ENCODE data around the gene ITIH1. TPM values are rescaled to one million over a fixed set of nuclear protein-coding genes. Genes with fewer than 3 reads are reported as not detected.

Gene ITIH1
- total RNA-seq, 1 experiment from 2014 or later, result not detected

DNA sequence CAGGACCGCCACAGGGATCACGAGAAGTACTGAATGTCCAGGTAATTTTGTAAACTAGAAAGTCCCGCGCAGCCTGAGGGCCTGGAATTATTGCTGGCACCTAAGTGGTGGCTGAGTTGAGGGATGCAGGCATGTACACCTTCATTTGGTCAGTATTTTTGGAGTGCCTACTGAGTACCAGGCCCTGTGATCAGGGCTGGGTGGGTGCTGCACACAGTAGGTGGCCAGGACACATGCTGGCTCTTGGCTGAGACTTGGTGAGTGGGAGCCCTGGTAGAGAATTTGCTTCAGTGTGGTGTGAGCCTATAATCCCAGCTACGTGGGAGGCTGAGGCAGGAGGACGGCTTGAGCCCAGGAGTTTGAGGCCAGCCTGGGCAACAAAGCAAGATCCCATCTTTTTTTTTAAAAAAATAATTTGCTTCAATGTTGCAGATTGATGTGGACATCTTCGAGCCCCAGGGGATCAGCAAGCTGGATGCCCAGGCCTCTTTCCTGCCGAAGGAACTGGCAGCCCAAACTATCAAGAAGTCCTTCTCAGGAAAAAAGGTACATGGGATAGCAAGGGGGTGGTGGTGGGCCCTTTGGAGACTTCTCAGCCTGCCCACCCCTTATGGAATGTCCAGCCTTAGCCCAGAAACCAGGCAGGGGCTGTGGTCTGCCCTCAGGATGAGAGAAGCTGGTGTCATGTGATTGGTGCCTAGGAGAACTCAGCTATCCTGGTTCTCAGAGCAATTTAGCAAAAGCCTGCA lies 2.6 kb downstream of the ITIH1 start:
- no CpG with 5 or more reads among the region's 8 CpGs for WGBS (ENCODE audit: extremely low coverage, insufficient read length, low lambda C conversion rate)
- Histone ChIP-seq H2BK15ac (ENCODE audit: low read depth, low read length) (no peak overlapping the region), H3K23ac (ENCODE audit: insufficient read length, low read depth, low read length) (no peak overlapping the region), H2AK5ac (ENCODE audit: insufficient read length, low read length) (no peak overlapping the region), H3K9ac (ENCODE audit: extremely low read depth, insufficient read length, low read length) (no peak overlapping the region), H3K14ac (ENCODE audit: insufficient read depth, low read length) (no peak overlapping the region), H4K91ac (ENCODE audit: insufficient read length, low read depth, low read length) (no peak overlapping the region), H3K18ac (ENCODE audit: insufficient read length, low read depth, low read length) (no peak overlapping the region), H3K56ac (ENCODE audit: insufficient read length, low read depth, low read length) (no peak overlapping the region), H3T11ph (ENCODE audit: low read length) (no peak overlapping the region), H4K8ac (replicated peaks; ENCODE audit: insufficient read length, low read depth, low read length) (no peak overlapping the region), H3K27ac (ENCODE audit: insufficient read length, low read depth, low read length) (no peak overlapping the region), H3K23me2 (ENCODE audit: insufficient read length, low read depth, low read length, poor library complexity, severe bottlenecking) (no peaks in the 10 kb centered on the region), H3K79me2 (ENCODE audit: insufficient read depth, low read length) (no peaks in the 10 kb centered on the region), H2BK12ac (ENCODE audit: insufficient read length, low read depth, low read length) (no peak overlapping the region), H2BK120ac (ENCODE audit: low read depth, low read length, poor library complexity, severe bottlenecking) (no peak overlapping the region), H3K4me2 (ENCODE audit: insufficient read depth, insufficient read length, low read length) (no peak overlapping the region), H4K20me1 (ENCODE audit: control insufficient read depth, insufficient read depth, insufficient read length) (no peaks in the 10 kb centered on the region), H3K79me1 (ENCODE audit: insufficient read depth, low read depth, low read length, poor library complexity, severe bottlenecking) (no peaks in the 10 kb centered on the region), H3K4ac (ENCODE audit: low read depth, low read length) (no peak overlapping the region), H2BK20ac (ENCODE audit: low read depth, low read length, poor library complexity, severe bottlenecking) (no peak overlapping the region), H2BK5ac (ENCODE audit: insufficient read length, low read length) (no peak overlapping the region), H3K9me3 (ENCODE audit: control insufficient read depth, low read depth, low read length) (no peaks in the 10 kb centered on the region), H4K5ac (ENCODE audit: insufficient read length, low read depth, low read length) (no peak overlapping the region), H2AFZ (ENCODE audit: low read length) (no peak overlapping the region), H3K27me3 (ENCODE audit: insufficient read depth, low read length) (no peaks in the 10 kb centered on the region), H3K4me1 (ENCODE audit: insufficient read depth, low read length) (peaks cover 3% of the 10 kb centered on the region)
- Mint-ChIP-seq H3K27ac (no peak overlapping the region), H3K4me1 (peaks cover 12 to 13% of the 10 kb centered on the region in 2 experiments), H3K9me3 (no peaks in the 10 kb centered on the region), H3K4me3 (no peak overlapping the region), H3K36me3 (ENCODE audit: insufficient read depth in 1 of 3, low read depth in 3 of 3) (no peaks in the 10 kb centered on the region; a peak in 1 of 7 replicates), H3K27me3 (ENCODE audit: low read depth) (peaks cover 13% of the 10 kb centered on the region)
- no peak for DNase-seq
- TF ChIP-seq, protein P1, sequence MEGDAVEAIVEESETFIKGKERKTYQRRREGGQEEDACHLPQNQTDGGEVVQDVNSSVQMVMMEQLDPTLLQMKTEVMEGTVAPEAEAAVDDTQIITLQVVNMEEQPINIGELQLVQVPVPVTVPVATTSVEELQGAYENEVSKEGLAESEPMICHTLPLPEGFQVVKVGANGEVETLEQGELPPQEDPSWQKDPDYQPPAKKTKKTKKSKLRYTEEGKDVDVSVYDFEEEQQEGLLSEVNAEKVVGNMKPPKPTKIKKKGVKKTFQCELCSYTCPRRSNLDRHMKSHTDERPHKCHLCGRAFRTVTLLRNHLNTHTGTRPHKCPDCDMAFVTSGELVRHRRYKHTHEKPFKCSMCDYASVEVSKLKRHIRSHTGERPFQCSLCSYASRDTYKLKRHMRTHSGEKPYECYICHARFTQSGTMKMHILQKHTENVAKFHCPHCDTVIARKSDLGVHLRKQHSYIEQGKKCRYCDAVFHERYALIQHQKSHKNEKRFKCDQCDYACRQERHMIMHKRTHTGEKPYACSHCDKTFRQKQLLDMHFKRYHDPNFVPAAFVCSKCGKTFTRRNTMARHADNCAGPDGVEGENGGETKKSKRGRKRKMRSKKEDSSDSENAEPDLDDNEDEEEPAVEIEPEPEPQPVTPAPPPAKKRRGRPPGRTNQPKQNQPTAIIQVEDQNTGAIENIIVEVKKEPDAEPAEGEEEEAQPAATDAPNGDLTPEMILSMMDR (conservative IDR thresholded peaks at IDR 0.05), result no peak
